ENCODE measurements around the gene FATE1.

The FATE1 gene

DNA sequence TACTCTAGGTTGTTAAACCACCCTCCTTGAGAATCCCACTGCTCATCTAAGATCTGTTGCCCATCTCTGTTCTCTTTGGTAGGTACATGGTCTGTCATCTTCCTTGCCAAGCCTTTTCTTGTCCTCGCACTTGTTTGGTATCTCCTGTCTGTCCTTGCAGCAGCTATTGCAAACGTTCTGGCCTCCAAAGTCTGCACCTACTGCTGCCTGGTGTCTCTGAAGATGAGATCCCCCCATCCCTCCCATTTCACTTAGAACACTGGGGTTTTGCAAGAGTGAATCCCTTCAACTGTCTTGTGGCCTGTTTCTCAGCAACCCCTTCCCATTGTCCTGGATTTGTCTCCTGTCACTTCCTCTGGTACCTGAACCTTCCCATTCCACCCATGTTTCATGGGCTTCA is 19.4 kb downstream of the FATE1 start:
- no peak for DNase-seq
- Histone ChIP-seq H3K9me3 (no peaks in the 10 kb centered on the region), H3K4me3 (no peak overlapping the region), H3K4me1 (no peaks in the 10 kb centered on the region), H3K36me3 (no peaks in the 10 kb centered on the region), H3K27ac (no peak overlapping the region), H3K27me3 (no peaks in the 10 kb centered on the region)
- TF ChIP-seq, protein P1, sequence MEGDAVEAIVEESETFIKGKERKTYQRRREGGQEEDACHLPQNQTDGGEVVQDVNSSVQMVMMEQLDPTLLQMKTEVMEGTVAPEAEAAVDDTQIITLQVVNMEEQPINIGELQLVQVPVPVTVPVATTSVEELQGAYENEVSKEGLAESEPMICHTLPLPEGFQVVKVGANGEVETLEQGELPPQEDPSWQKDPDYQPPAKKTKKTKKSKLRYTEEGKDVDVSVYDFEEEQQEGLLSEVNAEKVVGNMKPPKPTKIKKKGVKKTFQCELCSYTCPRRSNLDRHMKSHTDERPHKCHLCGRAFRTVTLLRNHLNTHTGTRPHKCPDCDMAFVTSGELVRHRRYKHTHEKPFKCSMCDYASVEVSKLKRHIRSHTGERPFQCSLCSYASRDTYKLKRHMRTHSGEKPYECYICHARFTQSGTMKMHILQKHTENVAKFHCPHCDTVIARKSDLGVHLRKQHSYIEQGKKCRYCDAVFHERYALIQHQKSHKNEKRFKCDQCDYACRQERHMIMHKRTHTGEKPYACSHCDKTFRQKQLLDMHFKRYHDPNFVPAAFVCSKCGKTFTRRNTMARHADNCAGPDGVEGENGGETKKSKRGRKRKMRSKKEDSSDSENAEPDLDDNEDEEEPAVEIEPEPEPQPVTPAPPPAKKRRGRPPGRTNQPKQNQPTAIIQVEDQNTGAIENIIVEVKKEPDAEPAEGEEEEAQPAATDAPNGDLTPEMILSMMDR (IDR thresholded peaks at IDR 0.05), result no peak
- intact Hi-C loops (cut with DNase I; ENCODE audit: low total_unique reads), result no loop called here

DNA sequence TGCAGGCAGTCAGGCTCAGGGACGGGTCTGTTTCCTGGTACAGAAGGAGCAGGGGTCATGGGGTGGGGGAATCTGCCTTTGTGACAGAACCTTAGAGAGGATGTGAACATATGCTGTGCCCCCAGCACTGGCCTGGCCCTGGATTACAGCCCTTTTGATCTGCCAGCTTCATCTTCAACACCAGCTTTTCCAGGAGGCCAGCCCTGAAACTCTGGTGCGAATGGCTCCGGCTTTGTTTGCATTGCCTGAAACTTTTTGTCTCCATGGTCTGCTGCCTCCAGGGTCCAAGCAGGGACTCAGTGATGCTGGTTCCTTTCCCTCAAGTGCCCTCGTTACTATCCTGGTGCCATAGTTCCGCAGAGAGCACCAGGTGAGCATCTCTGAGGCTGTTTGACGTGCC is 20.9 kb downstream of the FATE1 start:
- no peak for DNase-seq
- no peaks in the 10 kb centered on the region for H3K27me3 ChIP-seq
- intact Hi-C loops (cut with DNase I; ENCODE audit: low total_unique reads), result no loop called here

GRCh38 chrX:151737494-151737893 is 21.7 kb downstream of the FATE1 start:
- DNase-seq, result no peak
- Histone ChIP-seq H3K9me3 (no peaks in the 10 kb centered on the region), H3K27me3 (no peaks in the 10 kb centered on the region), H3K4me3 (no peak overlapping the region), H3K36me3 (no peaks in the 10 kb centered on the region), H3K27ac (no peak overlapping the region), H3K4me1 (no peaks in the 10 kb centered on the region)
- intact Hi-C loops (cut with DNase I; ENCODE audit: low total_unique reads), result no loop called here
- TF ChIP-seq, protein P1 (IDR thresholded peaks at IDR 0.05), result no peak

More for the DNA sequence above, 20.9 kb downstream of the FATE1 start:
- no peaks in the 10 kb centered on the region for H3K4me1 ChIP-seq
- no peak overlapping the region for H3K27ac ChIP-seq
- no peak overlapping the region for H3K4me3 ChIP-seq
- H3K36me3 ChIP-seq, result no peaks in the 10 kb centered on the region
- TF ChIP-seq, protein P1 (IDR thresholded peaks at IDR 0.05), result no peak
- H3K9me3 ChIP-seq, result no peaks in the 10 kb centered on the region

DNA sequence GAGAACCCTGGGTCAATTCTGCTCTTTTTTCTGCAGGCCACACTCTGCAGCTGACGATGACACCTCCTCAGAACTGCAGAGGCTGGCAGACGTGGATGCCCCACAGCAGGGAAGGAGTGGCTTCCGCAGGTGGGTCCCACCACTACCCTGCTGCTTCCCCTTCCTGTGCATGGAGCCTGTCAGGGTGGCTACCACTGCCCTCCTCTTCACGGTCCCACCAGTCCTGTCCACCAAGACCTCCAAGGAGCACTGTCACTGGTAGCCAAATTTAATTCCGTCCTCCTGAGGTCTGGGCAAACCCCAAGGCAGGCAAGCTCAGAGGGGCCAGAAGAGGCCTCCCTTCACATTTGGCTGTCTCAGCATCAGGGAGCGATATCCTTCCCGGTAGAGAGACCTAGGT is 22.9 kb downstream of the FATE1 start:
- no peak for DNase-seq
- Histone ChIP-seq H3K36me3 (no peaks in the 10 kb centered on the region), H3K4me1 (no peaks in the 10 kb centered on the region), H3K4me3 (no peak overlapping the region), H3K27me3 (no peaks in the 10 kb centered on the region), H3K27ac (no peak overlapping the region), H3K9me3 (no peaks in the 10 kb centered on the region)
- TF ChIP-seq, protein P1 (IDR thresholded peaks at IDR 0.05), result no peak
- intact Hi-C loops (cut with DNase I; ENCODE audit: low total_unique reads), result no loop called here

- Histone ChIP-seq H3K9me3 (no peaks in the 10 kb centered on the region), H3K4me1 (no peaks in the 10 kb centered on the region), H3K4me3 (no peak overlapping the region), H3K27ac (no peak overlapping the region), H3K36me3 (no peaks in the 10 kb centered on the region), H3K27me3 (no peaks in the 10 kb centered on the region)
- DNase-seq, result no peak
- TF ChIP-seq, protein P1 (IDR thresholded peaks at IDR 0.05), result no peak
- intact Hi-C loops (cut with DNase I; ENCODE audit: low total_unique reads), result no loop called here
Observed at GRCh38 chrX:151741606-151742005, 25.8 kb downstream of the FATE1 start.

GRCh38 chrX:151742311-151742710 is 26.5 kb downstream of the FATE1 start:
- H3K4me3 ChIP-seq, result no peak overlapping the region
- H3K27ac ChIP-seq, result no peak overlapping the region
- H3K9me3 ChIP-seq, result no peaks in the 10 kb centered on the region
- H3K27me3 ChIP-seq, result no peaks in the 10 kb centered on the region
- intact Hi-C loops (cut with DNase I; ENCODE audit: low total_unique reads), result no loop called here
- TF ChIP-seq, protein P1 (IDR thresholded peaks at IDR 0.05), result no peak
- no peaks in the 10 kb centered on the region for H3K4me1 ChIP-seq
- no peaks in the 10 kb centered on the region for H3K36me3 ChIP-seq
- no peak for DNase-seq
